ENCODE data around the gene BPIFB6. TPM values are rescaled to one million over a fixed set of nuclear protein-coding genes. Genes with fewer than 3 reads are reported as not detected.

BPIFB6 gene
- total and polyA plus RNA-seq, 2 donors from 2014 or later, result not detected

DNA sequence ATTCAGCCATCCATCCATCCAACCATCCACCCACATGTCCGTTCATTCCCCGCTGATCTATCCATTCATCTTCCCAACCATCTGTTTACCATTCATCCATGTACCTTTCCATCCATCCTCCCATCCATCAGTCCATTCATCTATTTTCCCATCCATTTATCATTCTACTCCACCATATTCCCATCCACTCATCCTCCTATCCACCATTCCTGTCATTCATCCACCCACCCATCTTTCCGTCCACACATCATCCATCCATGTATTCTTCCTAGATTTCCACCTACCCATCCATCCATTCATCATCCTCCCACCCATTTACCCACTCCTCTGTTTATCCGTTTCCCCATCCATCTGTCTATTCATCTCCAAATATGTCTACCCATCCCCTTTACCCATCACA is 6.8 kb downstream of the BPIFB6 start:
- intact Hi-C loops (cut with DNase I), result no loop called here
- no peak overlapping the region for H3K9ac ChIP-seq (ENCODE audit: low read length in 3 of 3)
- no peaks in the 10 kb centered on the region for H3K27me3 ChIP-seq (ENCODE audit: control insufficient read depth, insufficient read depth, low read length)
- DNase-seq (no peak), FAIRE-seq (no peak)
- no peaks in the 10 kb centered on the region for H3K36me3 ChIP-seq (ENCODE audit: control insufficient read depth in 2 of 3, insufficient read depth in 3 of 3, low read length in 3 of 3)
- no peak overlapping the region for H3K27ac ChIP-seq (ENCODE audit: low read depth in 2 of 2, low read length in 2 of 2)
- no peaks in the 10 kb centered on the region for H3K4me1 ChIP-seq (ENCODE audit: control insufficient read depth in 2 of 3, insufficient read depth in 2 of 3, low read depth in 1 of 3, low read length in 3 of 3)
- no peaks in the 10 kb centered on the region for H3K9me3 ChIP-seq (ENCODE audit: control insufficient read depth in 2 of 3, insufficient read depth in 1 of 3, low read length in 3 of 3)
- H3K4me3 ChIP-seq (ENCODE audit: low read length in 3 of 3), result no peak overlapping the region
- TF ChIP-seq, protein P1, sequence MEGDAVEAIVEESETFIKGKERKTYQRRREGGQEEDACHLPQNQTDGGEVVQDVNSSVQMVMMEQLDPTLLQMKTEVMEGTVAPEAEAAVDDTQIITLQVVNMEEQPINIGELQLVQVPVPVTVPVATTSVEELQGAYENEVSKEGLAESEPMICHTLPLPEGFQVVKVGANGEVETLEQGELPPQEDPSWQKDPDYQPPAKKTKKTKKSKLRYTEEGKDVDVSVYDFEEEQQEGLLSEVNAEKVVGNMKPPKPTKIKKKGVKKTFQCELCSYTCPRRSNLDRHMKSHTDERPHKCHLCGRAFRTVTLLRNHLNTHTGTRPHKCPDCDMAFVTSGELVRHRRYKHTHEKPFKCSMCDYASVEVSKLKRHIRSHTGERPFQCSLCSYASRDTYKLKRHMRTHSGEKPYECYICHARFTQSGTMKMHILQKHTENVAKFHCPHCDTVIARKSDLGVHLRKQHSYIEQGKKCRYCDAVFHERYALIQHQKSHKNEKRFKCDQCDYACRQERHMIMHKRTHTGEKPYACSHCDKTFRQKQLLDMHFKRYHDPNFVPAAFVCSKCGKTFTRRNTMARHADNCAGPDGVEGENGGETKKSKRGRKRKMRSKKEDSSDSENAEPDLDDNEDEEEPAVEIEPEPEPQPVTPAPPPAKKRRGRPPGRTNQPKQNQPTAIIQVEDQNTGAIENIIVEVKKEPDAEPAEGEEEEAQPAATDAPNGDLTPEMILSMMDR (IDR thresholded peaks at IDR 0.05; ENCODE audit: borderline replicate concordance, extremely low read depth, insufficient read depth), result no peak

DNA sequence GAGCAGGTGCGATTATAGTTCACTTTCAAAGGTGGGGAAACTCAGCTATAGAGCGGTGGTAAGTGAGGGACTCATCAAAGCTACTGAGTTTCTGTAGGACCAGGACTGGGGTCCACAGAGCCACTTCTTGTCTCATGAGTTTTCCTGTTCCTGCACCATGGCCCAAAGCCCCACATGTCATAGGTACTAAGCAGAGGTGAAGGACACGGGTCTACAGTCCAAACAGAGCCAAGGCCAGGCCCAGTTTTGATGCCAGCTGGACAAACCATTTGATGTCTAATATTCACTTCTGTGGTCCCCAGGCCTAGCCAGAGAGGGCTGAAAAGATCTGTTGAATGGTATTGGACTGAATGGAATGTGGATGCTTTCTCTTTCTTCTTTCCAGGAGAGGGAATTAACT is 11.0 kb downstream of the BPIFB6 start:
- H3K27ac ChIP-seq (ENCODE audit: low read depth in 2 of 2, low read length in 2 of 2), result no peak overlapping the region
- intact Hi-C loops (cut with DNase I), result no loop called here
- no peaks in the 10 kb centered on the region for H3K4me1 ChIP-seq (ENCODE audit: control insufficient read depth in 2 of 3, insufficient read depth in 2 of 3, low read depth in 1 of 3, low read length in 3 of 3)
- peaks cover 0 to 12% (median 0%) of the 10 kb centered on the region in 3 donors for H3K9me3 ChIP-seq (ENCODE audit: control insufficient read depth in 2 of 3, insufficient read depth in 1 of 3, low read length in 3 of 3)
- TF ChIP-seq, protein P1 (IDR thresholded peaks at IDR 0.05; ENCODE audit: borderline replicate concordance, extremely low read depth, insufficient read depth), result no peak
- H3K9ac ChIP-seq (ENCODE audit: low read length in 3 of 3), result no peak overlapping the region
- H3K36me3 ChIP-seq (ENCODE audit: control insufficient read depth in 2 of 3, insufficient read depth in 3 of 3, low read length in 3 of 3), result no peaks in the 10 kb centered on the region
- no peak for FAIRE-seq
- H3K27me3 ChIP-seq (ENCODE audit: control insufficient read depth, insufficient read depth, low read length), result no peaks in the 10 kb centered on the region
- DNase-seq, result no peak
- no peak overlapping the region for H3K4me3 ChIP-seq (ENCODE audit: low read length in 3 of 3)

- Histone ChIP-seq H3K36me3 (ENCODE audit: control insufficient read depth in 2 of 3, insufficient read depth in 3 of 3, low read length in 3 of 3) (no peaks in the 10 kb centered on the region), H3K27ac (ENCODE audit: low read depth in 2 of 2, low read length in 2 of 2) (no peak overlapping the region), H3K4me3 (ENCODE audit: low read length in 3 of 3) (no peak overlapping the region), H3K9ac (ENCODE audit: low read length in 3 of 3) (no peak overlapping the region), H3K9me3 (ENCODE audit: control insufficient read depth in 2 of 3, insufficient read depth in 1 of 3, low read length in 3 of 3) (peaks cover 0 to 12% (median 0%) of the 10 kb centered on the region in 3 donors), H3K27me3 (ENCODE audit: control insufficient read depth, insufficient read depth, low read length) (no peaks in the 10 kb centered on the region), H3K4me1 (ENCODE audit: control insufficient read depth in 2 of 3, insufficient read depth in 2 of 3, low read depth in 1 of 3, low read length in 3 of 3) (no peaks in the 10 kb centered on the region)
- DNase-seq, result no peak
- FAIRE-seq, result no peak
- TF ChIP-seq, protein P1 (IDR thresholded peaks at IDR 0.05; ENCODE audit: borderline replicate concordance, extremely low read depth, insufficient read depth), result no peak
- intact Hi-C loops (cut with DNase I), result no loop called here
Measured at GRCh38 chr20:33042983-33043730, 11.7 kb downstream of the BPIFB6 start.
